Gastrocnemius medialis (tissue), 4 donors: ENCODE data around the gene SGMS1. TPM values are rescaled to one million over a fixed set of nuclear protein-coding genes. Genes with fewer than 3 reads are reported as not detected.

Experiments used
- ATAC-seq, 2 donors: fragments of 150-250 bp; one replicate each; pipeline ENCODE4 v1.9.1; 2016
- DNase-seq, 2 donors: peaks; one replicate each; pipeline ENCODE4 v3.0.0-alpha.2; 2019
- H3K27ac ChIP-seq, 4 donors: fragments of 200-600 bp; sonication (generic); 1 replicate in 1 of 4; 2 replicates in 3 of 4; pipeline ENCODE4 v1.5.1; 2016 to 2018; ENCODE audit warnings: mild to moderate bottlenecking in 2 of 4, moderate library complexity in 1 of 4
- H3K27me3 ChIP-seq, 3 donors: fragments of 200-600 bp; sonication (generic) in 2 of 3; 1 replicate in 1 of 3; 2 replicates in 2 of 3; pipeline versions ENCODE4 v1.5.1 to v1.6.0; 2016 to 2019; ENCODE audit warnings: mild to moderate bottlenecking in 1 of 3, moderate library complexity in 1 of 3
- H3K36me3 ChIP-seq, 2 donors: fragments of 200-600 bp; sonication (generic) in 1 of 2; one replicate each; pipeline ENCODE4 v1.5.1; 2017 to 2018
- H3K4me1 ChIP-seq, 2 donors: fragments of 200-600 bp; sonication (generic) in 1 of 2; one replicate each; pipeline ENCODE4 v1.5.1; 2016 to 2017; ENCODE audit warnings: mild to moderate bottlenecking in 2 of 2
- H3K4me3 ChIP-seq, 4 donors: fragments of 200-600 bp; sonication (generic) in 3 of 4; 1 replicate in 1 of 4; 2 replicates in 3 of 4; pipeline ENCODE4 v1.5.1; 2016 to 2019; ENCODE audit warnings: mild to moderate bottlenecking in 2 of 4
- H3K9me3 ChIP-seq, 3 donors: fragments of 200-600 bp; sonication (generic) in 2 of 3; 1 replicate in 1 of 3; 2 replicates in 2 of 3; pipeline ENCODE4 v1.5.1; 2016 to 2019
- CTCF ChIP-seq, 5 experiments: fragments of 450-650 bp in 3 of 5; fragments of 200-600 bp in 2 of 5; sonication (generic) in 2 of 5; IDR thresholded peaks in 4 of 5; conservative IDR thresholded peaks in 1 of 5; 1 replicate in 4 of 5; 2 replicates in 1 of 5; pipeline ENCODE4 v1.5.1; 2016 to 2019; ENCODE audit warnings: antibody characterized with exemption in 5 of 5, mild to moderate bottlenecking in 3 of 5, moderate library complexity in 3 of 5
- POLR2A ChIP-seq, 2 donors: fragments of 450-650 bp; IDR thresholded peaks; one replicate each; pipeline ENCODE4 v1.6.1; 2017; ENCODE audit warnings: antibody characterized with exemption in 2 of 2, mild to moderate bottlenecking in 2 of 2, moderate library complexity in 2 of 2
- in situ Hi-C, 4 donors: fragments of 200-750 bp; cut with MboI; loops; one replicate each; pipeline versions ENCODE4 v1.15.0 to v1.8.0; 2017; ENCODE audit warnings: low sequenced_read_pairs in 4 of 4
- intact Hi-C: fragments of 100-400 bp; cut with DNase I; formaldehyde crosslinking; loops from one replicate; pipeline ENCODE4 v1.15.1; 2023; ENCODE audit warnings: low total_unique reads
- total RNA-seq, 4 donors: library from RNA; depleted of rRNA; stranded (reverse); fragments of >200 nt; gene quantifications; one replicate each; pipeline versions ENCODE4 v1.1.0 to v1.2.3, GENCODE V29; 2016

The SGMS1 gene
- total RNA-seq, 4 donors from 2014 or later, result 17.6 to 30.7 (median 25.0) TPM

- Histone ChIP-seq H3K9me3 (no peaks in the 10 kb centered on the region), H3K4me1 (peaks cover 0 to 37% of the 10 kb centered on the region in 2 donors), H3K27ac (no peak overlapping the region), H3K27me3 (no peaks in the 10 kb centered on the region), H3K36me3 (no peaks in the 10 kb centered on the region), H3K4me3 (no peak overlapping the region)
- in situ Hi-C loops, result no loop called here
- no peak for DNase-seq
- intact Hi-C loops, result no loop called here
- ATAC-seq, result no peak
- TF ChIP-seq CTCF (IDR thresholded peaks at IDR 0.05 in 4 of 5, conservative IDR thresholded peaks at IDR 0.05 in 1 of 5) (no peak), POLR2A (IDR thresholded peaks at IDR 0.05) (no peak)
Measured at GRCh38 chr10:50510517-50511473, 113.0 kb downstream of the SGMS1 start.

- intact Hi-C loops (no loop called here), in situ Hi-C loops (no loop called here)
- DNase-seq, result no peak
- H3K4me3 ChIP-seq, result no peak overlapping the region
- peaks cover 0 to 28% of the 10 kb centered on the region in 2 donors for H3K4me1 ChIP-seq
- peak in 1 of 2 donors; percentile 39 for ATAC-seq
- no peak for TF ChIP-seq CTCF (IDR thresholded peaks at IDR 0.05 in 4 of 5, conservative IDR thresholded peaks at IDR 0.05 in 1 of 5)
- no peak for TF ChIP-seq POLR2A (IDR thresholded peaks at IDR 0.05)
- H3K36me3 ChIP-seq, result no peaks in the 10 kb centered on the region
- H3K9me3 ChIP-seq, result no peaks in the 10 kb centered on the region
- H3K27me3 ChIP-seq, result no peaks in the 10 kb centered on the region
- no peak overlapping the region for H3K27ac ChIP-seq
Measured at GRCh38 chr10:50508315-50509051, 115.3 kb downstream of the SGMS1 start.

- Histone ChIP-seq H3K27ac (no peak overlapping the region), H3K27me3 (no peaks in the 10 kb centered on the region), H3K9me3 (no peaks in the 10 kb centered on the region), H3K36me3 (no peaks in the 10 kb centered on the region), H3K4me3 (no peak overlapping the region), H3K4me1 (peaks cover 0 to 28% of the 10 kb centered on the region in 2 donors)
- intact Hi-C loops, result no loop called here
- in situ Hi-C loops, result no loop called here
- no peak for DNase-seq
- peak in 1 of 2 donors; percentile 15 for ATAC-seq
- TF ChIP-seq POLR2A (IDR thresholded peaks at IDR 0.05), result no peak
- TF ChIP-seq CTCF (IDR thresholded peaks at IDR 0.05 in 4 of 5, conservative IDR thresholded peaks at IDR 0.05 in 1 of 5), result no peak
Measured at GRCh38 chr10:50506861-50507573, 116.7 kb downstream of the SGMS1 start.

GRCh38 chr10:50504389-50504788 is 119.4 kb downstream of the SGMS1 start:
- intact Hi-C loops, result no loop called here
- H3K27ac ChIP-seq, result no peak overlapping the region
- in situ Hi-C loops, result no loop called here

More at GRCh38 chr10:50504389-50504788, 119.4 kb downstream of the SGMS1 start:
- no peaks in the 10 kb centered on the region for H3K36me3 ChIP-seq
- H3K9me3 ChIP-seq, result no peaks in the 10 kb centered on the region
- no peak for TF ChIP-seq CTCF (IDR thresholded peaks at IDR 0.05 in 4 of 5, conservative IDR thresholded peaks at IDR 0.05 in 1 of 5)
- no peak for TF ChIP-seq POLR2A (IDR thresholded peaks at IDR 0.05)
- no peak overlapping the region for H3K4me3 ChIP-seq
- H3K27me3 ChIP-seq, result no peaks in the 10 kb centered on the region
- ATAC-seq (no peak), DNase-seq (no peak)
- H3K4me1 ChIP-seq, result peaks cover 0 to 21% of the 10 kb centered on the region in 2 donors
